ENCODE results near the gene WDFY3. TPM values are rescaled to one million over a fixed set of nuclear protein-coding genes. Genes with fewer than 3 reads are reported as not detected.

The WDFY3 gene
- total and polyA plus RNA-seq, 2 experiments from 2014 or later = 7.7 to 55.9 TPM

DNA sequence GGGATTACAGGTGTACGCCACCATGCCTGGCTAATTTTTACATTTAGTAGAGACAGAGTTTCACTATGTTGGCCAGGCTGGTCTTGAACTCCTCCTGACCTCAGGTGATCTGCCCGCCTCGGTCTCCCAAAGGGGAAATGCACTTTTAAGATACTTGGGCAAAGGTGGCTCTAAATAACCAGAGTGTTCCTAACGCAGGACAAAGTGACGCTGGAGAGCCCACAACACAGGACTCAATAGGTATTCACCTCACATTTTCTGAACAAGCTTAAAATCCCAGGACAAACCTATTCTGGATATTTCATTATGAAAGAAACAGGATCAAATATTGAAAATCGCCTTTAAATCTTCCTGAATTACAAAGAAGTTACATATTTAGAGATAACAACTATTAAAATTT, 69.0 kb downstream of the WDFY3 start:
- no peak overlapping the region for H3K27ac ChIP-seq
- H3K4me1 ChIP-seq (ENCODE audit: insufficient read depth) = no peaks in the 10 kb centered on the region
- H3K36me3 ChIP-seq (replicated peaks; ENCODE audit: insufficient read depth, low read depth) = no peaks in the 10 kb centered on the region
- no peak for DNase-seq (ENCODE audit: low spot score)
- no peak overlapping the region for H3K4me2 ChIP-seq
- no peak overlapping the region for H2AFZ ChIP-seq
- no peaks in the 10 kb centered on the region for H4K20me1 ChIP-seq (ENCODE audit: insufficient read depth, poor library complexity, severe bottlenecking)
- H3K79me2 ChIP-seq = peaks cover 48% of the 10 kb centered on the region
- 96% methylated on average over 6 of the region's 6 CpGs for WGBS (ENCODE audit: low lambda C conversion rate, missing lambda C conversion rate)
- TF ChIP-seq, protein P1, sequence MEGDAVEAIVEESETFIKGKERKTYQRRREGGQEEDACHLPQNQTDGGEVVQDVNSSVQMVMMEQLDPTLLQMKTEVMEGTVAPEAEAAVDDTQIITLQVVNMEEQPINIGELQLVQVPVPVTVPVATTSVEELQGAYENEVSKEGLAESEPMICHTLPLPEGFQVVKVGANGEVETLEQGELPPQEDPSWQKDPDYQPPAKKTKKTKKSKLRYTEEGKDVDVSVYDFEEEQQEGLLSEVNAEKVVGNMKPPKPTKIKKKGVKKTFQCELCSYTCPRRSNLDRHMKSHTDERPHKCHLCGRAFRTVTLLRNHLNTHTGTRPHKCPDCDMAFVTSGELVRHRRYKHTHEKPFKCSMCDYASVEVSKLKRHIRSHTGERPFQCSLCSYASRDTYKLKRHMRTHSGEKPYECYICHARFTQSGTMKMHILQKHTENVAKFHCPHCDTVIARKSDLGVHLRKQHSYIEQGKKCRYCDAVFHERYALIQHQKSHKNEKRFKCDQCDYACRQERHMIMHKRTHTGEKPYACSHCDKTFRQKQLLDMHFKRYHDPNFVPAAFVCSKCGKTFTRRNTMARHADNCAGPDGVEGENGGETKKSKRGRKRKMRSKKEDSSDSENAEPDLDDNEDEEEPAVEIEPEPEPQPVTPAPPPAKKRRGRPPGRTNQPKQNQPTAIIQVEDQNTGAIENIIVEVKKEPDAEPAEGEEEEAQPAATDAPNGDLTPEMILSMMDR (IDR thresholded peaks at IDR 0.05; ENCODE audit: poor library complexity) = no peak
- no peak for TF ChIP-seq EZH2phosphoT487 (IDR thresholded peaks at IDR 0.05; ENCODE audit: low read depth, severe bottlenecking, unreplicated experiment)
- TF ChIP-seq EZH2 (IDR thresholded peaks at IDR 0.05; ENCODE audit: borderline replicate concordance) = no peak
- H3K27me3 ChIP-seq = no peaks in the 10 kb centered on the region
- no peak overlapping the region for H3K4me3 ChIP-seq
- no peaks in the 10 kb centered on the region for H3K9me2 ChIP-seq (replicated peaks; ENCODE audit: insufficient read depth)
- H3K9me3 ChIP-seq (ENCODE audit: low read depth) = no peaks in the 10 kb centered on the region

DNA sequence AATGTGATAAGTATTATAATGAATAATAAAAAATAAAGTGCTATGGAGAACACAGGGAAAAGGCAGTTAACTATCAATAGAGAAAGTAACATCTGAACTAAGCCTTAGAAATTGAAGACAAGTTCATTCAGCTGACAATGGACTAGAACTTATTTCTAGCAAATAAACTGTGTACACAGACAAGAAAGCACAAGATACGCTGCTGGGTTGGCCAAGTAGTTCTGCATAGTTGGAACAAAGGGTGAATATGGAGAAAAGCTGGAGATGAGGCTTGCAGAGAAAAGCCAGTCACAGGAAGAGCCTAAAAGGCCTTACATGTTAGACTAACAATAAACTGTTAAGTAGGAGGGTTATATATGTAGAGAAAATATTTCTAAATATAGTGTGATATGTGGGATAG, 71.2 kb downstream of the WDFY3 start:
- Histone ChIP-seq H3K27me3 (no peaks in the 10 kb centered on the region), H3K27ac (no peak overlapping the region), H3K4me1 (ENCODE audit: insufficient read depth) (no peaks in the 10 kb centered on the region), H4K20me1 (ENCODE audit: insufficient read depth, poor library complexity, severe bottlenecking) (no peaks in the 10 kb centered on the region), H3K9me2 (replicated peaks; ENCODE audit: insufficient read depth) (no peaks in the 10 kb centered on the region), H3K4me2 (no peak overlapping the region), H3K36me3 (replicated peaks; ENCODE audit: insufficient read depth, low read depth) (no peaks in the 10 kb centered on the region), H3K79me2 (peaks cover 46% of the 10 kb centered on the region), H3K4me3 (no peak overlapping the region), H3K9me3 (ENCODE audit: low read depth) (no peaks in the 10 kb centered on the region), H2AFZ (no peak overlapping the region)
- 88% methylated on average over 1 of the region's 1 CpG for whole genome bisulfite sequencing (ENCODE audit: low lambda C conversion rate, missing lambda C conversion rate)
- TF ChIP-seq EZH2phosphoT487 (IDR thresholded peaks at IDR 0.05; ENCODE audit: low read depth, severe bottlenecking, unreplicated experiment) (no peak), EZH2 (IDR thresholded peaks at IDR 0.05; ENCODE audit: borderline replicate concordance) (no peak)
- TF ChIP-seq, protein P1 (IDR thresholded peaks at IDR 0.05; ENCODE audit: poor library complexity) = no peak
- DNase-seq (ENCODE audit: low spot score) = no peak

DNA sequence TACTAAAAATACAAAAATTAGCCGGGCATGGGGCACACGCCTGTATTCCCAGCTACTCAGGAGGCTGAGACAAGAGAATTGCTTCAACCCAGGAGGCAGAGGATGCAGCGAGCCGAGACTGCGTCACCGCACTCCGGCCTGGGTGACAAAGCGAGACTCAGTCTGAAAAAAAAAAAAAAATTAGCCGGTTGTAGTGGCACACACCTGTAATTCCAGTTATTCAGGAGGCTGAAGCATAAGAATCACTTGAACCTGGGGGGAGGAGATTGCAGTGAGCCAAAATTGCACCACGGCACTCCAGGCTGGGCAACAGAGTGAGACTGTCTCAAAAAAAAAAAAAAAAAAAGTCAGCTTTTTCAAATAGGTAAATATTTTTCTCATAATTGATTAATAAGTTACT, 71.9 kb downstream of the WDFY3 start:
- Histone ChIP-seq H3K36me3 (replicated peaks; ENCODE audit: insufficient read depth, low read depth) (no peaks in the 10 kb centered on the region), H3K9me2 (replicated peaks; ENCODE audit: insufficient read depth) (no peaks in the 10 kb centered on the region), H4K20me1 (ENCODE audit: insufficient read depth, poor library complexity, severe bottlenecking) (no peaks in the 10 kb centered on the region), H3K9me3 (ENCODE audit: low read depth) (no peaks in the 10 kb centered on the region), H3K4me2 (no peak overlapping the region), H3K4me1 (ENCODE audit: insufficient read depth) (no peaks in the 10 kb centered on the region), H3K27me3 (no peaks in the 10 kb centered on the region), H2AFZ (no peak overlapping the region), H3K4me3 (no peak overlapping the region), H3K79me2 (peaks cover 40% of the 10 kb centered on the region), H3K27ac (no peak overlapping the region)
- no peak for TF ChIP-seq EZH2phosphoT487 (IDR thresholded peaks at IDR 0.05; ENCODE audit: low read depth, severe bottlenecking, unreplicated experiment)
- TF ChIP-seq EZH2 (IDR thresholded peaks at IDR 0.05; ENCODE audit: borderline replicate concordance) = no peak
- TF ChIP-seq, protein P1 (IDR thresholded peaks at IDR 0.05; ENCODE audit: poor library complexity) = no peak
- no peak for DNase-seq (ENCODE audit: low spot score)
- WGBS (ENCODE audit: low lambda C conversion rate, missing lambda C conversion rate) = 96% methylated on average over 10 of the region's 10 CpGs

DNA sequence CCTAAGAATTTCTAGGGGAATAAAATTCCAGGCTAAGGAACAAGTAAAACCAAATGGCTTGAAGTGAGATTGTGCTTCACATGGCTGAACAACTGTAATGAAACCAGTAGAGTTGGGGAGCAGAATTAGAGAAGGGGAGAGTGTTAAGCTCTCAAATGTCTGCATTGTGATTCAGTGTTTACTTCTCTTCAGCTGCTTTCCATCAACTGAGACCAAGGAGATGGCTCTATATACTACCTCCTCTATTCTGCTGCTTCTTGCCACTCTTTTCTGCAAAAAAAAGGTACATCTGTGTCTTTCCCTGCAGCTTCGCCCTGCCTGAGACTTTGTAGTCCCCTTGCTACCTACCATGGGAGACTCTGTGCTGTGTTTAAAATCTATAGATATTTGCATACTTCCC, 73.5 kb downstream of the WDFY3 start:
- TF ChIP-seq, protein P1 (IDR thresholded peaks at IDR 0.05; ENCODE audit: poor library complexity) = no peak
- TF ChIP-seq EZH2 (IDR thresholded peaks at IDR 0.05; ENCODE audit: borderline replicate concordance) = no peak
- no peak for TF ChIP-seq EZH2phosphoT487 (IDR thresholded peaks at IDR 0.05; ENCODE audit: low read depth, severe bottlenecking, unreplicated experiment)
- 90% methylated on average over 1 of the region's 1 CpG for WGBS (ENCODE audit: low lambda C conversion rate, missing lambda C conversion rate)

More for the DNA sequence above, 73.5 kb downstream of the WDFY3 start:
- H3K9me3 ChIP-seq (ENCODE audit: low read depth) = no peaks in the 10 kb centered on the region
- peaks cover 26% of the 10 kb centered on the region for H3K79me2 ChIP-seq
- H3K4me3 ChIP-seq = no peak overlapping the region
- no peak for DNase-seq (ENCODE audit: low spot score)
- no peaks in the 10 kb centered on the region for H3K27me3 ChIP-seq
- no peak overlapping the region for H2AFZ ChIP-seq
- no peaks in the 10 kb centered on the region for H4K20me1 ChIP-seq (ENCODE audit: insufficient read depth, poor library complexity, severe bottlenecking)
- peaks cover 5% of the 10 kb centered on the region for H3K36me3 ChIP-seq (replicated peaks; ENCODE audit: insufficient read depth, low read depth)
- no peak overlapping the region for H3K4me2 ChIP-seq
- no peaks in the 10 kb centered on the region for H3K4me1 ChIP-seq (ENCODE audit: insufficient read depth)
- no peak overlapping the region for H3K27ac ChIP-seq
- no peaks in the 10 kb centered on the region for H3K9me2 ChIP-seq (replicated peaks; ENCODE audit: insufficient read depth)

Measured in hepatocyte (in vitro differentiated cells).